IMR-90 (cell line): Measurements from ENCODE around the gene CPED1. TPM values are rescaled to one million over a fixed set of nuclear protein-coding genes. Genes with fewer than 3 reads are reported as not detected.

Experiments used
- ATAC-seq: fragments of 200-7000 bp; cut with Tn5 transposase; 2 replicates; pipeline ENCODE4 v1.9.1; 2020; ENCODE audit warnings: low read depth, mild to moderate bottlenecking, moderate library complexity
- BruUV-seq: library from RNA; stranded (reverse); fragments of 400-500 nt; replicated peaks from 2 replicates; lab custom pipeline; 2021; lab: Mats Ljungman, UMichigan
- CTCF ChIA-PET: fragments of 300-600 bp; formaldehyde crosslinking; extraction: SDS; loops from one replicate; lab custom pipeline; 2021; ENCODE audit warnings: antibody characterized with exemption; lab: Yijun Ruan, JAX
- POLR2A ChIA-PET: fragments of 300-600 bp; sonication (Branson Sonifier 250); formaldehyde crosslinking; loops from one replicate; lab custom pipeline; 2022; ENCODE audit warnings: antibody characterized with exemption; ENCODE audit not compliant: unreplicated experiment; lab: Charles Lee
- DNase-seq: peaks from one replicate; pipeline ENCODE4 v3.0.0; 2013
- H2AFZ ChIP-seq: replicated peaks from 2 replicates; pipeline ENCODE3; 2013; ENCODE audit warnings: low read length, mild to moderate bottlenecking; ENCODE audit not compliant: poor library complexity
- H2AK5ac ChIP-seq: 2 replicates; pipeline ENCODE4 v1.6.1; 2013; ENCODE audit warnings: low read depth, low read length, inconsistent platforms
- H2AK9ac ChIP-seq: replicated peaks from 2 replicates; pipeline ENCODE3; 2013; ENCODE audit warnings: mild to moderate bottlenecking, low read depth, low read length, moderate library complexity; ENCODE audit not compliant: poor library complexity
- H2BK120ac ChIP-seq: 2 replicates; pipeline ENCODE4 v1.6.1; 2013; ENCODE audit warnings: low read depth, low read length, inconsistent platforms
- H2BK15ac ChIP-seq: 3 replicates; pipeline ENCODE4 v1.6.1; 2013; ENCODE audit warnings: low read depth, low read length, inconsistent platforms
- H2BK20ac ChIP-seq: 2 replicates; pipeline ENCODE4 v1.6.1; 2013; ENCODE audit warnings: low read depth, mild to moderate bottlenecking, inconsistent platforms, low read length, moderate library complexity
- H2BK5ac ChIP-seq: 2 replicates; pipeline ENCODE4 v1.6.1; 2013; ENCODE audit warnings: mild to moderate bottlenecking, low read depth, low read length, inconsistent platforms; ENCODE audit not compliant: poor library complexity, severe bottlenecking
- H3K14ac ChIP-seq: replicated peaks from 2 replicates; pipeline ENCODE4 v1.6.1; 2013; ENCODE audit warnings: low read depth, low read length, inconsistent platforms
- H3K18ac ChIP-seq: 2 replicates; pipeline ENCODE4 v1.6.1; 2013; ENCODE audit warnings: low read depth, low read length, control low read depth
- H3K23ac ChIP-seq: 2 replicates; pipeline ENCODE4 v1.6.1; 2013; ENCODE audit warnings: low read depth, low read length, inconsistent platforms
- H3K27ac ChIP-seq: 2 replicates; pipeline ENCODE4 v1.5.1; 2013; ENCODE audit warnings: mild to moderate bottlenecking, control low read depth, low read length; ENCODE audit not compliant: insufficient read depth
- H3K27me3 ChIP-seq: 2 replicates; pipeline ENCODE4 v1.6.1; 2013; ENCODE audit warnings: low read length; ENCODE audit not compliant: control insufficient read depth, insufficient read depth
- H3K36me3 ChIP-seq: 2 replicates; pipeline ENCODE4 v1.6.1; 2013; ENCODE audit warnings: low read length, mixed read lengths; ENCODE audit not compliant: control insufficient read depth, insufficient read depth
- H3K4ac ChIP-seq: 2 replicates; pipeline ENCODE4 v1.6.1; 2013; ENCODE audit warnings: low read depth, low read length, inconsistent platforms
- H3K4me1 ChIP-seq: 2 replicates; pipeline ENCODE4 v1.6.1; 2013; ENCODE audit warnings: low read length, mixed read lengths; ENCODE audit not compliant: control insufficient read depth, insufficient read depth
- H3K4me2 ChIP-seq: 2 replicates; pipeline ENCODE4 v1.6.1; 2013; ENCODE audit warnings: low read depth, mild to moderate bottlenecking, control low read depth, low read length, moderate library complexity
- H3K4me3 ChIP-seq: 2 replicates; pipeline ENCODE4 v1.5.1; 2013; ENCODE audit warnings: low read depth, mild to moderate bottlenecking, control low read depth, low read length, moderate library complexity; ENCODE audit not compliant: insufficient read depth
- H3K56ac ChIP-seq: 2 replicates; pipeline ENCODE4 v1.6.1; 2013; ENCODE audit warnings: low read length, inconsistent platforms; ENCODE audit not compliant: insufficient read depth; ENCODE audit errors: extremely low read depth
- H3K79me1 ChIP-seq, 2 experiments: 2 replicates each; pipeline ENCODE4 v1.6.1; 2013; ENCODE audit warnings: low read length in 2 of 2, inconsistent platforms in 1 of 2, low read depth in 1 of 2
- H3K9ac ChIP-seq: 2 replicates; pipeline ENCODE4 v1.6.1; 2013; ENCODE audit warnings: low read depth, low read length, control low read depth
- H3K9me1 ChIP-seq: 2 replicates; pipeline ENCODE4 v1.6.1; 2013; ENCODE audit warnings: low read length, inconsistent platforms; ENCODE audit not compliant: insufficient read depth
- H3K9me3 ChIP-seq: 2 replicates; pipeline ENCODE4 v1.6.1; 2013; ENCODE audit warnings: low read length; ENCODE audit not compliant: control insufficient read depth, insufficient read depth
- H4K20me1 ChIP-seq: 2 replicates; pipeline ENCODE4 v1.6.1; 2013; ENCODE audit warnings: low read length, inconsistent platforms; ENCODE audit not compliant: insufficient read depth
- H4K5ac ChIP-seq: 2 replicates; pipeline ENCODE4 v1.6.1; 2013; ENCODE audit warnings: mild to moderate bottlenecking, low read depth, low read length, control low read depth
- H4K8ac ChIP-seq, 2 experiments: 2 replicates each; pipeline ENCODE4 v1.6.1; 2013; ENCODE audit warnings: low read depth in 2 of 2, low read length in 2 of 2, control low read depth in 1 of 2, inconsistent platforms in 1 of 2
- H4K91ac ChIP-seq: 2 replicates; pipeline ENCODE4 v1.6.1; 2013; ENCODE audit warnings: low read depth, low read length, inconsistent platforms; ENCODE audit not compliant: insufficient read depth
- BHLHE40 ChIP-seq: fragments of 150-350 bp; IDR thresholded peaks from 2 replicates; pipeline ENCODE4 v1.6.1; 2016; ENCODE audit warnings: mild to moderate bottlenecking, low read depth, low read length
- CEBPB ChIP-seq: IDR thresholded peaks from 2 replicates; pipeline ENCODE4 v1.6.1; 2012; ENCODE audit warnings: low read depth, low read length, improper control_type of control experiment
- CHD1 ChIP-seq: IDR thresholded peaks from 2 replicates; pipeline ENCODE4 v1.6.1; 2012; ENCODE audit warnings: low read depth, low read length, improper control_type of control experiment
- ELK1 ChIP-seq: fragments of 150-350 bp; IDR thresholded peaks from 2 replicates; pipeline ENCODE4 v1.6.1; 2016; ENCODE audit warnings: low read depth, mild to moderate bottlenecking, low read length, moderate library complexity, borderline replicate concordance
- FOS ChIP-seq: fragments of 150-350 bp; IDR thresholded peaks from 2 replicates; pipeline ENCODE4 v1.6.1; 2016; ENCODE audit warnings: low read depth, low read length
- MAFK ChIP-seq: IDR thresholded peaks from 2 replicates; pipeline ENCODE4 v1.6.1; 2012; ENCODE audit warnings: low read depth, low read length, improper control_type of control experiment
- MAZ ChIP-seq: IDR thresholded peaks from 2 replicates; pipeline ENCODE4 v1.6.1; 2012; ENCODE audit warnings: low read depth, mild to moderate bottlenecking, low read length, improper control_type of control experiment, moderate library complexity, borderline replicate concordance
- MXI1 ChIP-seq: IDR thresholded peaks from 2 replicates; pipeline ENCODE4 v1.6.1; 2012; ENCODE audit warnings: low read depth, mild to moderate bottlenecking, low read length, moderate library complexity, borderline replicate concordance
- NFE2L2 ChIP-seq: fragments of 150-350 bp; IDR thresholded peaks from 2 replicates; pipeline ENCODE4 v1.6.1; 2016; ENCODE audit warnings: low read depth, mild to moderate bottlenecking, low read length
- POLR2A ChIP-seq: IDR thresholded peaks from 2 replicates; pipeline ENCODE4 v1.6.1; 2012; ENCODE audit warnings: mild to moderate bottlenecking, low read depth, low read length
- RAD21 ChIP-seq: IDR thresholded peaks from 2 replicates; pipeline ENCODE4 v1.6.1; 2012; ENCODE audit warnings: low read length, improper control_type of control experiment
- RCOR1 ChIP-seq: IDR thresholded peaks from 2 replicates; pipeline ENCODE4 v1.6.1; 2012; ENCODE audit warnings: mild to moderate bottlenecking, low read length, improper control_type of control experiment; ENCODE audit not compliant: insufficient replicate concordance
- RFX5 ChIP-seq: IDR thresholded peaks from 2 replicates; pipeline ENCODE4 v1.8.0; 2012; ENCODE audit warnings: low read depth, mild to moderate bottlenecking, low read length, moderate library complexity
- SMC3 ChIP-seq: fragments of 150-350 bp; IDR thresholded peaks from 2 replicates; pipeline ENCODE4 v1.6.1; 2016; ENCODE audit warnings: low read depth, mild to moderate bottlenecking, antibody characterized with exemption, low read length, moderate library complexity
- USF2 ChIP-seq: fragments of 150-350 bp; IDR thresholded peaks from 2 replicates; pipeline ENCODE4 v1.6.1; 2017; ENCODE audit warnings: mild to moderate bottlenecking, antibody characterized with exemption, low read length, low read depth
- WGBS, 2 experiments: methylation state at CpG; one replicate each; pipeline versions ENCODE4 v1.1.5 to v1.1.7; 2013; ENCODE audit warnings: missing lambda C conversion rate in 2 of 2; ENCODE audit not compliant: insufficient read length in 1 of 2; ENCODE audit errors: extremely low coverage in 2 of 2; 5-methylcytosine and 5-hydroxymethylcytosine counted together
- dilution Hi-C: fragments of 300-500 bp; cut with HindIII; formaldehyde crosslinking; loops from one replicate; pipeline ENCODE4 v1.14.3; 2018; ENCODE audit warnings: low sequenced_read_pairs; ENCODE audit not compliant: unreplicated experiment
- in situ Hi-C: fragments of 300-500 bp; cut with MboI; formaldehyde crosslinking; loops from 3 replicates; pipeline ENCODE4 v1.14.3; 2019; ENCODE audit warnings: low sequenced_read_pairs, inconsistent platforms, mixed read lengths
- intact Hi-C: fragments of 100-400 bp; cut with micrococcal nuclease; formaldehyde crosslinking; loops from 2 replicates; pipeline ENCODE4 v1.10.0; 2022
- polyA plus RNA-seq, 3 experiments: library from polyadenylated mRNA; depleted of rRNA; stranded (reverse); fragments of >200 nt; gene quantifications; 2 replicates each; pipeline ENCODE4 v1.2.3, GENCODE V29; 2012; ENCODE audit warnings: low replicate concordance in 1 of 3
- total RNA-seq: library from RNA; depleted of rRNA; stranded (reverse); fragments of >200 nt; gene quantifications from 2 replicates; pipeline ENCODE4 v1.2.3, GENCODE V29; 2012
- TF ChIP-seq, protein P1 (sequence below): conservative IDR thresholded peaks from 2 replicates; pipeline ENCODE4 v1.5.1; 2012; ENCODE audit warnings: mild to moderate bottlenecking, low read depth, low read length, improper control_type of control experiment

CPED1 gene
- total and polyA plus RNA-seq, 2 of the 4 experiments (the other 2 are of a cell fraction): 31.2 to 96.8 TPM

DNA sequence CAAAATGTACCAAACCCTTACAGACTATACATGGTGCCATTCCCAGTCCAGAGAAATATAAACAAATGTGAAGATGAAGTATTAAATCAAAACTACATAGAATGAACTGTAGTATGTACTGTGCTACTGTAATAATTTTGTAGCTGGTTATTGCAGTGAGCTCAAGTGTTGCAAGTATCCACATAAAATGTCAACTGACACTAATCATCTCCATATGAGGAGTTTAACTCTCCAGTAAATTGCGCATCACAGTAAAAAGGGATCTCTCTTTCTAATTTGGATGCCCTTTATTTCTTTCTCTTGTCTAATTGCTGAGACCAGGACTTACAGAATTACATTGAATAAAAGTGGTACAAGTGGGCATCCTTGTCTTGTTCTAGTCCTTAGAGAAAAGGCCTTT is 165.5 kb downstream of the CPED1 start:
- DNase-seq (no peak), ATAC-seq (no peak)
- no peak overlapping the region for H3K14ac ChIP-seq
- H3K4ac ChIP-seq: no peak overlapping the region
- H2AK9ac ChIP-seq: no peak overlapping the region
- WGBS, 2 experiments: no CpG with 5 or more reads among the region's 1 CpG
- BruUV-seq: no TSS peak
- intact Hi-C loops (no loop called here), dilution Hi-C loops (no loop called here), in situ Hi-C loops (no loop called here)
- no peaks in the 10 kb centered on the region for H3K9me3 ChIP-seq
- POLR2A ChIA-PET: no interaction called here
- no peak overlapping the region for H3K23ac ChIP-seq
- H2BK20ac ChIP-seq: no peak overlapping the region
- no peak overlapping the region for H3K56ac ChIP-seq
- H4K8ac ChIP-seq: no peak overlapping the region
- H3K4me1 ChIP-seq: no peaks in the 10 kb centered on the region
- H3K27ac ChIP-seq: no peak overlapping the region
- no peak overlapping the region for H2BK15ac ChIP-seq
- H3K79me1 ChIP-seq: peaks cover 0 to 5% of the 10 kb centered on the region in 2 experiments; a peak in 2 of 4 replicates
- no peak overlapping the region for H3K4me2 ChIP-seq
- no peak overlapping the region for H4K91ac ChIP-seq
- H4K5ac ChIP-seq: no peak overlapping the region
- no peaks in the 10 kb centered on the region for H4K20me1 ChIP-seq
- no peak overlapping the region for H2AFZ ChIP-seq
- H3K9me1 ChIP-seq: peaks cover 2% of the 10 kb centered on the region; the same call in 1 of the 2 replicates
- no peak overlapping the region for H3K9ac ChIP-seq
- no peak overlapping the region for H2BK120ac ChIP-seq
- CTCF ChIA-PET: no interaction called here
- TF ChIP-seq FOS (no peak), NFE2L2 (no peak), MAZ (no peak), MXI1 (no peak), MAFK (no peak), RFX5 (no peak), POLR2A (no peak), USF2 (no peak), CHD1 (no peak), CEBPB (no peak), RAD21 (no peak), SMC3 (no peak), BHLHE40 (no peak), RCOR1 (no peak), ELK1 (no peak)
- TF ChIP-seq, protein P1, sequence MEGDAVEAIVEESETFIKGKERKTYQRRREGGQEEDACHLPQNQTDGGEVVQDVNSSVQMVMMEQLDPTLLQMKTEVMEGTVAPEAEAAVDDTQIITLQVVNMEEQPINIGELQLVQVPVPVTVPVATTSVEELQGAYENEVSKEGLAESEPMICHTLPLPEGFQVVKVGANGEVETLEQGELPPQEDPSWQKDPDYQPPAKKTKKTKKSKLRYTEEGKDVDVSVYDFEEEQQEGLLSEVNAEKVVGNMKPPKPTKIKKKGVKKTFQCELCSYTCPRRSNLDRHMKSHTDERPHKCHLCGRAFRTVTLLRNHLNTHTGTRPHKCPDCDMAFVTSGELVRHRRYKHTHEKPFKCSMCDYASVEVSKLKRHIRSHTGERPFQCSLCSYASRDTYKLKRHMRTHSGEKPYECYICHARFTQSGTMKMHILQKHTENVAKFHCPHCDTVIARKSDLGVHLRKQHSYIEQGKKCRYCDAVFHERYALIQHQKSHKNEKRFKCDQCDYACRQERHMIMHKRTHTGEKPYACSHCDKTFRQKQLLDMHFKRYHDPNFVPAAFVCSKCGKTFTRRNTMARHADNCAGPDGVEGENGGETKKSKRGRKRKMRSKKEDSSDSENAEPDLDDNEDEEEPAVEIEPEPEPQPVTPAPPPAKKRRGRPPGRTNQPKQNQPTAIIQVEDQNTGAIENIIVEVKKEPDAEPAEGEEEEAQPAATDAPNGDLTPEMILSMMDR: no peak
- H3K27me3 ChIP-seq: no peaks in the 10 kb centered on the region
- peaks cover 3% of the 10 kb centered on the region for H3K36me3 ChIP-seq
- no peak overlapping the region for H2BK5ac ChIP-seq
- no peak overlapping the region for H3K4me3 ChIP-seq
- no peak overlapping the region for H3K18ac ChIP-seq
- H2AK5ac ChIP-seq: no peak overlapping the region
